Erythroblast (primary cell): ENCODE data around the gene DTHD1.

Experiments used
- GATA1 ChIP-seq: IDR thresholded peaks from 2 replicates; pipeline ENCODE4 v1.6.1; 2011; ENCODE audit warnings: low read depth, mild to moderate bottlenecking, control low read depth, low read length, moderate library complexity
- POLR2A ChIP-seq: IDR thresholded peaks from 2 replicates; pipeline ENCODE4 v1.6.1; 2011; ENCODE audit warnings: mild to moderate bottlenecking, low read length

DNA sequence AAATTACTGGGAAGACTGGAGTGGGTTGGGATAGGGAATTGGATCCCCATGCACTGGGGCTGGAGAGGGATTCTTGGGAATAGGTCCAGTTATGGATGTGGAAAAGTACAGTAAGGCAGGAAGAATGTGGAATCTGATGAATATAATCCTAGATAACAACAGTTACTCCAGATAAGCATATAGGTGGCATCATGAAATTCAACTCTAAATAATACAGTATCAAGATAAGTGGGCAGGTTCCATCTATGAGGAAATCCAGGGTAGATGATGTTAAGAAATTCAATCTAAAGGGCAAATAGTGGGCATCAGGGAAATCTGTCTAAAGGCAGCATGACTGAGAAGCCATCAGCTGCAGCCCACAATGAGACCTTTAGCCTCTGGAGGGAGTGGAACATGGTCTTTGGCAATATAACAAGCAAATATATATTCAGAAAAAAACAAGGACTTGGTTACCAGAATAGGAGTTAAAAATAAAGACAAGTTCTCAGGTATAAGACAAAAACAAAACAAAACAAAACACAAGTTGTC, 1.2 kb downstream of the DTHD1 start:
- TF ChIP-seq POLR2A (no peak), GATA1 (no peak)
